ENCODE measurements around the gene TYSND1. TPM values are rescaled to one million over a fixed set of nuclear protein-coding genes. Genes with fewer than 3 reads are reported as not detected.
"Not testable (repeated sequence)": the region's sequence is repeated elsewhere in the genome, so short reads cannot be mapped to it uniquely, and the experiment has no call there.

TYSND1 gene
- total RNA-seq, 1 donor from 2014 or later, result 22.0 TPM

- H3K4me1 Mint-ChIP-seq, result no peaks in the 10 kb centered on the region
- CTCF ChIA-PET, result no interaction called here
- intact Hi-C loops (cut with micrococcal nuclease), result no loop called here
- ATAC-seq (ENCODE audit: low read depth), result no peak
- TF ChIP-seq, protein P1, sequence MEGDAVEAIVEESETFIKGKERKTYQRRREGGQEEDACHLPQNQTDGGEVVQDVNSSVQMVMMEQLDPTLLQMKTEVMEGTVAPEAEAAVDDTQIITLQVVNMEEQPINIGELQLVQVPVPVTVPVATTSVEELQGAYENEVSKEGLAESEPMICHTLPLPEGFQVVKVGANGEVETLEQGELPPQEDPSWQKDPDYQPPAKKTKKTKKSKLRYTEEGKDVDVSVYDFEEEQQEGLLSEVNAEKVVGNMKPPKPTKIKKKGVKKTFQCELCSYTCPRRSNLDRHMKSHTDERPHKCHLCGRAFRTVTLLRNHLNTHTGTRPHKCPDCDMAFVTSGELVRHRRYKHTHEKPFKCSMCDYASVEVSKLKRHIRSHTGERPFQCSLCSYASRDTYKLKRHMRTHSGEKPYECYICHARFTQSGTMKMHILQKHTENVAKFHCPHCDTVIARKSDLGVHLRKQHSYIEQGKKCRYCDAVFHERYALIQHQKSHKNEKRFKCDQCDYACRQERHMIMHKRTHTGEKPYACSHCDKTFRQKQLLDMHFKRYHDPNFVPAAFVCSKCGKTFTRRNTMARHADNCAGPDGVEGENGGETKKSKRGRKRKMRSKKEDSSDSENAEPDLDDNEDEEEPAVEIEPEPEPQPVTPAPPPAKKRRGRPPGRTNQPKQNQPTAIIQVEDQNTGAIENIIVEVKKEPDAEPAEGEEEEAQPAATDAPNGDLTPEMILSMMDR (IDR thresholded peaks at IDR 0.05), result no peak
- POLR2A ChIA-PET, result no interaction called here
- H3K9me3 Mint-ChIP-seq, result no peaks in the 10 kb centered on the region
- H3K36me3 Mint-ChIP-seq (ENCODE audit: low read depth), result no peaks in the 10 kb centered on the region
- peaks cover 13% of the 10 kb centered on the region for H3K27me3 Mint-ChIP-seq
- no peak overlapping the region for H3K4me3 Mint-ChIP-seq
- DNase-seq, result no peak
- H3K27ac Mint-ChIP-seq, result no peak overlapping the region
These were observed 39.6 kb upstream of the TYSND1 start for GRCh38 chr10:70186090-70186489.

DNA sequence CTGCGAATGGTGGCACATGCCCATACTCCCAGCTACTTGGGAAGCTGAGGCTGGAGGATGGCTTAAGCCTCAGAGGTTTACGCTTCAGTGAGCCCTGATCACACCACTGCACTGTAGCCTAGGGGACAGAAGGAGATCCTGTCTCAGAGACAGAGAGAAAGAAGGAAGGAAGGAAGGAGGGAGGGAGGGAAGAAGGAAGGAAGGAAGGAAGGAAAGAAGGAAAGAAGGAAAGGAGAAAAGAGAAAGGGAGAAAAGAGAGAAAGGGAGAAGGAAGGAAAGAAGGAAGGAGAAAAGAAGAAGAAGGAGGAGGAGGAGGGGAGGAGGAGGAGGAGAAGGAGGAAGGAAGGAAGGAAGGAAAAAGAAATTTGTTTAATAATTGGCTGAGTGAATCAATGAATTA lies 36.8 kb upstream of the TYSND1 start:
- ChIA-PET POLR2A (no interaction called here), CTCF (no interaction called here)
- intact Hi-C loops (cut with micrococcal nuclease), result no loop called here
- H3K9me3 Mint-ChIP-seq, result peaks cover 3% of the 10 kb centered on the region
- no peak overlapping the region for H3K4me3 Mint-ChIP-seq
- peaks cover 24% of the 10 kb centered on the region for H3K27me3 Mint-ChIP-seq
- DNase-seq, result no peak
- no peaks in the 10 kb centered on the region for H3K4me1 Mint-ChIP-seq
- TF ChIP-seq, protein P1 (IDR thresholded peaks at IDR 0.05), result no peak
- ATAC-seq (ENCODE audit: low read depth), result no peak
- H3K27ac Mint-ChIP-seq, result no peak overlapping the region
- H3K36me3 Mint-ChIP-seq (ENCODE audit: low read depth), result no peaks in the 10 kb centered on the region

DNA sequence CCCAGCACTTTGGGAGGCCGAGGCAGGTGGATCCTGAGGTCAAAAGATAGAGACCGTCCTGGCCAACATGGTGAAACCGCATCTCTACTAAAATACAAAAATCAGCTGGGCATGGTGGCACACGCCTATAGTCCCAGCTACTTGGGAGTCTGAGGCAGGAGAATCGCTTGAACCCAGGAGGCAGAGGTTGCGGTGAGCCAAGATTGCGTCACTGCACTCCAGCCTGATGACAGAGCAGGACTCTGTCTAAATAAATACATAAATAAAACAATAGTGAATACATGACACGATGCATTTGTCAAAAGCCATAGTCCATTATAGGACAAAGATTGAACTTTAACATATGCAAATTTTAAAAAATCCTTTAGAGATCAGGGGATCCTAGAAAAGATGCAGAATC lies 32.7 kb upstream of the TYSND1 start:
- DNase-seq; H3K27ac Mint-ChIP-seq; H3K4me1 Mint-ChIP-seq; CTCF ChIA-PET; POLR2A ChIA-PET; H3K4me3 Mint-ChIP-seq; H3K9me3 Mint-ChIP-seq; H3K36me3 Mint-ChIP-seq (ENCODE audit: low read depth); intact Hi-C loops (cut with micrococcal nuclease); ATAC-seq (ENCODE audit: low read depth): not testable (repeated sequence)
- H3K27me3 Mint-ChIP-seq, result peaks cover 18% of the 10 kb centered on the region

DNA sequence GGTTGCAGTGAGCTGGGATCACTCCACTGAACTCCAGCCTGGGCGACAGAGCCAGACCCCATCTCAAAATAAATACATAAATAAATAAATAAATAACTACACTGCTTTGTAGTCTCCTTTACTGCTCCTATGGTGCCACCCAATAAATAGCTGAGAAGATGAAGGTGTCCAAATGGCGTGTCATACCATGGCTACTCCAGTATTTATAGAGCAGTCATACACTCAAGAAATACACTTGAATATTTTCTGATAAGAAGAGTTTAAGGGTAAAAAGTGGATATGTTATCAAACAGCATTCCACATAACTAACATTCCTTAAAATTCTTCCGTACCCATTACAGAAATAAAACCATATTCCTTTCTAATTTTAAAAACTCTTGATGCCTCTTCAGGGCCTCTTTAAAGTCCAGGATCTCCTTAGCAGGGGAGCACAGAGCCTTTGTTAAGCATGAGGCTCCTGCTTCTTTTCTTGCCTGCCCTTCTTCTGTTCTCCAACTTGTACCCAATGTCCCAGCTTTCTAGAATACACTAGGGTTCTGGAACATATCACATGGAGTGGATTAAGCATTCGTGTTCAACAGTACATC lies 31.7 kb upstream of the TYSND1 start:
- POLR2A ChIA-PET, result no interaction called here
- Mint-ChIP-seq H3K36me3 (ENCODE audit: low read depth) (no peaks in the 10 kb centered on the region), H3K4me3 (no peak overlapping the region), H3K9me3 (peaks cover 3% of the 10 kb centered on the region), H3K4me1 (peaks cover 5% of the 10 kb centered on the region), H3K27me3 (peaks cover 15% of the 10 kb centered on the region), H3K27ac (no peak overlapping the region)
- CTCF ChIA-PET, result no interaction called here
- intact Hi-C loops (cut with micrococcal nuclease), result no loop called here
- no peak for ATAC-seq (ENCODE audit: low read depth)
- TF ChIP-seq, protein P1 (IDR thresholded peaks at IDR 0.05), result no peak
- no peak for DNase-seq

GRCh38 chr10:70176441-70176840 lies 29.9 kb upstream of the TYSND1 start:
- Mint-ChIP-seq H3K27ac (no peak overlapping the region), H3K4me1 (peaks cover 5% of the 10 kb centered on the region), H3K36me3 (ENCODE audit: low read depth) (no peaks in the 10 kb centered on the region), H3K4me3 (no peak overlapping the region), H3K27me3 (peaks cover 15% of the 10 kb centered on the region), H3K9me3 (peaks cover 3% of the 10 kb centered on the region)
- POLR2A ChIA-PET, result no interaction called here
- intact Hi-C loops (cut with micrococcal nuclease), result no loop called here
- ATAC-seq (ENCODE audit: low read depth) (no peak), DNase-seq (no peak)
- CTCF ChIA-PET, result no interaction called here
- TF ChIP-seq, protein P1 (IDR thresholded peaks at IDR 0.05), result no peak

- no peak overlapping the region for H3K4me3 Mint-ChIP-seq
- POLR2A ChIA-PET, result interaction anchor here (0.6 to 0.7 kb wide), 5 partner anchors 18 to 329 kb away, joined by 3 to 8 read pairs (median 3); partner anchors contain the start of genes AIFM2 and LRRC20
- H3K27ac Mint-ChIP-seq, result no peak overlapping the region
These were observed 29.0 kb upstream of the TYSND1 start for GRCh38 chr10:70175516-70175915.

More at GRCh38 chr10:70175516-70175915, 29.0 kb upstream of the TYSND1 start:
- DNase-seq, result no peak
- TF ChIP-seq, protein P1 (IDR thresholded peaks at IDR 0.05), result no peak
- intact Hi-C loops (cut with micrococcal nuclease), result no loop called here
- no peak for ATAC-seq (ENCODE audit: low read depth)
- CTCF ChIA-PET, result no interaction called here
- Mint-ChIP-seq H3K4me1 (peaks cover 9% of the 10 kb centered on the region), H3K27me3 (peaks cover 10% of the 10 kb centered on the region), H3K36me3 (ENCODE audit: low read depth) (no peaks in the 10 kb centered on the region), H3K9me3 (peaks cover 3% of the 10 kb centered on the region)

Measured in activated B cell treated with CpG ODN at 0.5 μM for 24 hours (primary cell).